OCI-LY7 (cell line): ENCODE measurements around the gene SYT2. TPM values are rescaled to one million over a fixed set of nuclear protein-coding genes. Genes with fewer than 3 reads are reported as not detected.
A peak's percentile ranks its signal among the peaks of the same experiment; 100 is the strongest.

Source experiments
- BruUV-seq: library from RNA; stranded (reverse); fragments of 400-500 nt; replicated peaks from 2 replicates; lab custom pipeline; 2021; lab: Mats Ljungman, UMichigan
- CTCF ChIA-PET: fragments of 300-600 bp; sonication (Branson Sonifier 250); formaldehyde crosslinking; loops from one replicate; lab custom pipeline; 2022; ENCODE audit warnings: antibody characterized with exemption; ENCODE audit not compliant: unreplicated experiment; lab: Charles Lee
- POLR2A ChIA-PET: fragments of 300-600 bp; sonication (Branson Sonifier 250); formaldehyde crosslinking; loops from one replicate; lab custom pipeline; 2022; ENCODE audit warnings: antibody characterized with exemption; lab: Charles Lee
- DNase-seq: peaks from one replicate; pipeline ENCODE4 v3.0.0-alpha.2; 2015; ENCODE audit warnings: low spot score
- H2AFZ ChIP-seq: fragments of 200-600 bp; sonication (generic), shearing (Covaris generic); 2 replicates; pipeline ENCODE4 v1.6.1; 2014; ENCODE audit warnings: mild to moderate bottlenecking, antibody characterized with exemption, low read length, moderate library complexity
- H3K27ac ChIP-seq: fragments of 200-600 bp; sonication (generic); 2 replicates; pipeline ENCODE4 v1.5.1; 2014; ENCODE audit warnings: mixed run types, low read depth, mild to moderate bottlenecking, moderate library complexity, low read length, inconsistent platforms; ENCODE audit not compliant: poor library complexity, severe bottlenecking
- H3K36me3 ChIP-seq: fragments of 200-600 bp; sonication (generic); 2 replicates; pipeline ENCODE4 v1.6.1; 2014; ENCODE audit warnings: mild to moderate bottlenecking, antibody characterized with exemption, low read length, moderate library complexity, mixed read lengths; ENCODE audit not compliant: insufficient read depth
- H3K4me1 ChIP-seq: fragments of 200-600 bp; sonication (generic); 2 replicates; pipeline ENCODE4 v1.5.1; 2014; ENCODE audit warnings: mild to moderate bottlenecking, low read length; ENCODE audit not compliant: insufficient read depth, poor library complexity, severe bottlenecking
- H3K4me2 ChIP-seq: fragments of 200-600 bp; sonication (generic); 2 replicates; pipeline ENCODE4 v1.6.1; 2014; ENCODE audit warnings: mild to moderate bottlenecking, low read length
- H3K4me3 ChIP-seq: fragments of 200-600 bp; sonication (generic); 2 replicates; pipeline ENCODE4 v1.5.1; 2014; ENCODE audit warnings: mild to moderate bottlenecking, low read depth, low read length; ENCODE audit not compliant: poor library complexity, severe bottlenecking
- H3K79me2 ChIP-seq: fragments of 200-600 bp; sonication (generic); 2 replicates; pipeline ENCODE4 v1.6.1; 2016; ENCODE audit warnings: low read depth, mild to moderate bottlenecking, low read length, moderate library complexity, mixed read lengths; ENCODE audit not compliant: insufficient read depth
- H3K9me2 ChIP-seq: fragments of 200-600 bp; sonication (generic); 2 replicates; pipeline ENCODE4 v1.6.1; 2016; ENCODE audit warnings: mild to moderate bottlenecking, low read length, mixed read lengths; ENCODE audit not compliant: insufficient read depth
- H3K9me3 ChIP-seq: fragments of 200-600 bp; sonication (generic); 2 replicates; pipeline ENCODE4 v1.6.1; 2014; ENCODE audit warnings: mild to moderate bottlenecking, mixed run types, low read length, mixed read lengths
- H4K20me1 ChIP-seq: fragments of 200-600 bp; sonication (generic); 2 replicates; pipeline ENCODE4 v1.6.1; 2014; ENCODE audit warnings: mild to moderate bottlenecking, antibody characterized with exemption, low read length, moderate library complexity, mixed read lengths; ENCODE audit not compliant: insufficient read depth
- CTCF ChIP-seq: fragments of 200-600 bp; sonication (generic); conservative IDR thresholded peaks from 2 replicates; pipeline ENCODE4 v1.5.1; 2014; ENCODE audit warnings: mild to moderate bottlenecking, antibody characterized with exemption, low read length, moderate library complexity, mixed read lengths
- EZH2phosphoT487 ChIP-seq: fragments of 200-600 bp; sonication (generic); IDR thresholded peaks from 2 replicates; pipeline ENCODE4 v1.6.1; 2018; ENCODE audit warnings: low read depth, borderline replicate concordance, mild to moderate bottlenecking, mixed run types, antibody characterized with exemption, low read length, moderate library complexity, mixed read lengths
- intact Hi-C: fragments of 100-400 bp; cut with micrococcal nuclease; formaldehyde crosslinking; loops from one replicate; pipeline ENCODE4 v1.10.0; 2022; ENCODE audit not compliant: unreplicated experiment
- total RNA-seq, 2 experiments: library from RNA; depleted of rRNA in 1 of 2; stranded (reverse); fragments of >200 nt in 1 of 2; shearing (Covaris generic) in 1 of 2; gene quantifications; 2 replicates each; pipeline ENCODE4 v1.2.3, GENCODE V29; 2014 to 2022

The SYT2 gene
- total RNA-seq, 2 experiments from 2014 or later, result not detected

DNA sequence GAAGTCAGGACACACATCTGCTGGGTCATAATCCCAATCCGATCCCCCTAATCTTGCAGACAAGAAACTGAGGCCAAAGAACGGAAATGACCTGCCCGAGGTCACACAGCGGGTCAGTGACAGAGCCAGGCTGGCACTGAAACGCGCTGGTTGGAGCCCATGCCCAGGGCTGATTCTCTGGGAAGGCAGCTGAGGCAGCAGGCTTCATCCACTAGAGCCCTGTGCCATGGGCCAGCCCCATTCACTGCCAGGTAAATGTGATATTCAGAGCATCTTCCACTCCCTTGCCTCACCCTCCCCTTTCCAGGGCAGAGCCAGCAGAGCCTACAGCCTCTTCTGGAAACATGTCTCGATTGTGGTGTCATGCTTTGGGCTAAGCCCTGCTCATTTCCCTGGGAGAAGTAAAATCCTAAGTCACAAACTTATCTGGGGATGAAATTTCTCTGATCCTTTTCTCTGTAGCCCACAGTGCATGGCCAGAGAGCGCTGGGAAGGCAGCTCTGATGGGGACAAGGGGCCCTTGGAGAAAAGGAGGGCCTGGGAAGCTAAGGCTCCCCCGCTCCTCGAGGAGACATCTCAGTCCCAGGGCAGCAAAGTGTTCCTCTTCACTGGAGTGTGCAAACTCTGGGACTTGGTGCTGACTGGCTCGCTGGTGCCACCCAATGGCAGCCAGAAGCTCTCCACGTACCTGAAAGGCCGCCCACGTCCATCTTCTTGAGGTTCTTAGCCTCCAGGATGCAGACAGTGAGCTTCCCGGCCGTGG, 110.4 kb downstream of the SYT2 start:
- H3K79me2 ChIP-seq, result no peaks in the 10 kb centered on the region
- peak; percentile 67 for DNase-seq
- ChIA-PET CTCF (interaction anchor here (0.8 to 1.0 kb wide), 2 partner anchors 14 to 22 kb away, joined by 3 read pairs; no protein-coding TSS in a partner anchor), POLR2A (no interaction called here)
- no peaks in the 10 kb centered on the region for H4K20me1 ChIP-seq
- intact Hi-C loops, result loop anchor here (1.0 kb wide), 2 partner anchors 99 to 136 kb away; no protein-coding TSS in a partner anchor
- no peak overlapping the region for H3K4me2 ChIP-seq
- H3K36me3 ChIP-seq, result no peaks in the 10 kb centered on the region
- no peaks in the 10 kb centered on the region for H3K9me3 ChIP-seq
- H3K27ac ChIP-seq, result no peak overlapping the region
- no TSS peak for BruUV-seq
- peak; percentile 81 for TF ChIP-seq CTCF
- no peak for TF ChIP-seq EZH2phosphoT487
- no peak overlapping the region for H3K4me3 ChIP-seq
- peaks cover 4% of the 10 kb centered on the region for H3K4me1 ChIP-seq
- H2AFZ ChIP-seq, result no peak overlapping the region
- H3K9me2 ChIP-seq, result no peaks in the 10 kb centered on the region

DNA sequence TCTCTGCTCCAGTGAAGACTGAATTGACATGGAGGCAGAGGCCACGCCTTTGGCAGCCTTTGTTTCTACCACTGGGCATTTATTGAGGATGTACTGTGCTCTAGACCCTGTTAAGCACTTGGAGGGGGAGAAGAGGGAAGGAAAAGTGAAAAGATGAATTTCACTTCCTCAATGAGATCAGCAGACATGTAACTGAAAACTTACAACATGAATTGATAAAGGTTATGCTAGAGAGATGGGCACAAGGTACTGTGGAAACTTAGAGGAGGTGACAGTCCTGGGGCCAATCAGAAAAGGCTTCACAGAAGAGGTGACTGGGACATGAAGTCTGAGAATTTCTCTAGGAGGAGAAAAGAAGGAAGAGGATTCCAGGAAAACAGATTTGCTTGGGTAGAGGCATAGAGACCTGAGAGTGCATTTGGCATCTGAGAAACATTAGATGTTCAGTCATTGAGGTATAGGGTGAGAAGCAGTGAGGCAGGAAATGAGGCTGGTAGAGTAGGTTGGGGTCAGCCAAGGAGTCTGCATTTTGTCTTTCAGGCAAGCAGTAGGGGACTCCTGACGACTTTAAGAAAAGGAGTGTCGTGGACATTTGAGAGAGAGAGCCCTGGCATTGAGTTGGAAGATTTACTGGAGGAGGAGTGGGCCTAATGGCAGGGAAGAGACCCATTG, 113.0 kb downstream of the SYT2 start:
- Histone ChIP-seq H3K27ac (no peak overlapping the region), H3K4me2 (no peak overlapping the region), H3K9me2 (no peaks in the 10 kb centered on the region), H2AFZ (no peak overlapping the region), H3K4me3 (no peak overlapping the region), H3K4me1 (peaks cover 4% of the 10 kb centered on the region), H3K9me3 (no peaks in the 10 kb centered on the region), H3K79me2 (no peaks in the 10 kb centered on the region), H4K20me1 (no peaks in the 10 kb centered on the region), H3K36me3 (no peaks in the 10 kb centered on the region)
- ChIA-PET POLR2A (no interaction called here), CTCF (no interaction called here)
- BruUV-seq, result no TSS peak
- TF ChIP-seq CTCF (no peak), EZH2phosphoT487 (no peak)
- intact Hi-C loops, result no loop called here
- DNase-seq, result no peak

DNA sequence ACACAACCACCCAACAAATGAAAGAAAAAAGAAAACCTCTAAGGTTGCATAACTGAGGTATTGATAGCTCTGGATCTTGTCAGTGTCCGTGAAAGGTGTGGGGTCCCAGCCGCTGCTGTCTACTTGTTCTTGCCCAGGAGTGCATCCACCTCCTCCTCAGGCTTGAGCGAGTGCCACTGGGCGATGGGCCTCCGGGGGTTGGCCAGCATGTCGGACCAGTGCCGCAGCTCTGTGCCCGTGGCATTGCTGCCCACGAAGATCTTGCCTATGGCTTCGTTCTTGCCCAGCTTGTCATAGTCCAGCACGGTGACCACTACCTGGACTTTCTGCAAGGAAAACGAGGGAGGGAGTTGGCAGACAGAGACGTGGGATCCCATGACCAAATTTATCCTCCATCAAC, 113.6 kb downstream of the SYT2 start:
- CTCF ChIA-PET, result no interaction called here
- intact Hi-C loops, result no loop called here
- BruUV-seq, result no TSS peak

More for the DNA sequence above, 113.6 kb downstream of the SYT2 start:
- no peak overlapping the region for H3K4me2 ChIP-seq
- no peak for TF ChIP-seq EZH2phosphoT487
- no peak for TF ChIP-seq CTCF
- H4K20me1 ChIP-seq, result no peaks in the 10 kb centered on the region
- no peaks in the 10 kb centered on the region for H3K36me3 ChIP-seq
- no peak for DNase-seq
- H3K9me3 ChIP-seq, result no peaks in the 10 kb centered on the region
- no peaks in the 10 kb centered on the region for H3K79me2 ChIP-seq
- peaks cover 4% of the 10 kb centered on the region for H3K4me1 ChIP-seq
- no peak overlapping the region for H3K4me3 ChIP-seq
- no peak overlapping the region for H2AFZ ChIP-seq
- POLR2A ChIA-PET, result no interaction called here
- H3K9me2 ChIP-seq, result no peaks in the 10 kb centered on the region
- no peak overlapping the region for H3K27ac ChIP-seq
